ENCODE results near the gene HUWE1. TPM values are rescaled to one million over a fixed set of nuclear protein-coding genes. Genes with fewer than 3 reads are reported as not detected.

HUWE1 gene
- total RNA-seq, 1 donor, result 167 TPM

DNA sequence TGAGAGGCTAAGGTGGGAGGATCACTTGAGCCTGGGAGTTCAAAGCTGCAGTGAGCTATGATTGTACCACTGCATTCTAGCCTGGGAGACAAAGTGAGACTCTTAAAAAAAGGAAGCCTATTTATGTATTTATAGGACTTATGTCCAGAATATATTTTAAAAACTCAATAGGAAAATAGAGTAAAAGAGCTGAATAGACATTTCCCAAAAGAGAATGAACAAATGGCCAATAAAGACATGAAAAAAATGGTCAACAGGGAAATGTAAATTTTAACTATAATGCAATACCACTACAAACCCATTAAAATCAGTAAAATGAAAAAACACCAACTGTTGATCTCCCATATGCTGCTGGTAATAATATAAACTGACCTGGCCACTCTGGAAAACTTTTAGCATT, 115.0 kb downstream of the HUWE1 start:
- no peak overlapping the region for H3K4me3 ChIP-seq (ENCODE audit: low read depth, low read length)
- TF ChIP-seq, protein P1, sequence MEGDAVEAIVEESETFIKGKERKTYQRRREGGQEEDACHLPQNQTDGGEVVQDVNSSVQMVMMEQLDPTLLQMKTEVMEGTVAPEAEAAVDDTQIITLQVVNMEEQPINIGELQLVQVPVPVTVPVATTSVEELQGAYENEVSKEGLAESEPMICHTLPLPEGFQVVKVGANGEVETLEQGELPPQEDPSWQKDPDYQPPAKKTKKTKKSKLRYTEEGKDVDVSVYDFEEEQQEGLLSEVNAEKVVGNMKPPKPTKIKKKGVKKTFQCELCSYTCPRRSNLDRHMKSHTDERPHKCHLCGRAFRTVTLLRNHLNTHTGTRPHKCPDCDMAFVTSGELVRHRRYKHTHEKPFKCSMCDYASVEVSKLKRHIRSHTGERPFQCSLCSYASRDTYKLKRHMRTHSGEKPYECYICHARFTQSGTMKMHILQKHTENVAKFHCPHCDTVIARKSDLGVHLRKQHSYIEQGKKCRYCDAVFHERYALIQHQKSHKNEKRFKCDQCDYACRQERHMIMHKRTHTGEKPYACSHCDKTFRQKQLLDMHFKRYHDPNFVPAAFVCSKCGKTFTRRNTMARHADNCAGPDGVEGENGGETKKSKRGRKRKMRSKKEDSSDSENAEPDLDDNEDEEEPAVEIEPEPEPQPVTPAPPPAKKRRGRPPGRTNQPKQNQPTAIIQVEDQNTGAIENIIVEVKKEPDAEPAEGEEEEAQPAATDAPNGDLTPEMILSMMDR (IDR thresholded peaks at IDR 0.05; ENCODE audit: insufficient read depth, low read length), result no peak
- DNase-seq (ENCODE audit: low read depth), result no peak

DNA sequence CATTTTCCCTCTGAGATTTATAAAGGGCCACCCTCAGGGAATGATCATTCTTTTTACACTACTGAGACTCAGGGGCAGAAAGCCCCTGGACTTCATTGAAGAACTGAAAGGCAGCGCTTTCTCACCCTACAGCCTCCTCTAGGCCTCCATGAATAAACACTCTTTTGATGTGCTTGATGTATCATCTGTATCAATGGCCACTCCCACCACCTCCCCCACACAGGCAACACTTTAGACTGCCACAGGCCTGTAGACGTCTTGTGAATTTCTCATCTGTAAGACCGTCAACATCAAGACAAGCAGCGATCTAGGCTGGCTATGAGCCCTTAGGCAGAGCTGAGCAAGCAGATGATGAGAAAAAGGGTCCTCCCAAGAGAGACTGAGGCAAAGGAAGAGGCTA, 123.2 kb downstream of the HUWE1 start:
- DNase-seq (ENCODE audit: low read depth), result no peak
- H3K4me3 ChIP-seq (ENCODE audit: low read depth, low read length), result no peak overlapping the region
- TF ChIP-seq, protein P1 (IDR thresholded peaks at IDR 0.05; ENCODE audit: insufficient read depth, low read length), result no peak

DNA sequence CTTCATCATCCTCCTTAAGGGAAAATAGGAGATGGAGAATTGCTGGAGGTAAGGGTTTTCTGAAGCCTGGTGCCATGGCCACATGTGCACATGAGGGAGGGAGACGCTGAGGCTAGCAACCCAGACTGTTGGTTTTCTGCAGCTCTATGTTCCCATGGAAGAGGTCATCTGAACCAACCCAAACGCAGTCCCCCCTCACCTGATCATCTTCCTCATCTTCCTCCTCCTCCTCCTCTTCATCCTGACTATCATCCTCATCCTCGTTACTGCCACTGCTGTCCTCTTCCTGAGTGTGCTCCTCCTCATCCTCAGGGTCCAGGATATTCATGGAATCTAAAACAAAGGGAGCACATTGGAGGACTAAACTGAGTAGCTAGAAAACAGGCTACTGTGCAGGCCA, 124.6 kb downstream of the HUWE1 start:
- no peak overlapping the region for H3K4me3 ChIP-seq (ENCODE audit: low read depth, low read length)
- TF ChIP-seq, protein P1 (IDR thresholded peaks at IDR 0.05; ENCODE audit: insufficient read depth, low read length), result no peak
- DNase-seq (ENCODE audit: low read depth), result no peak

DNA sequence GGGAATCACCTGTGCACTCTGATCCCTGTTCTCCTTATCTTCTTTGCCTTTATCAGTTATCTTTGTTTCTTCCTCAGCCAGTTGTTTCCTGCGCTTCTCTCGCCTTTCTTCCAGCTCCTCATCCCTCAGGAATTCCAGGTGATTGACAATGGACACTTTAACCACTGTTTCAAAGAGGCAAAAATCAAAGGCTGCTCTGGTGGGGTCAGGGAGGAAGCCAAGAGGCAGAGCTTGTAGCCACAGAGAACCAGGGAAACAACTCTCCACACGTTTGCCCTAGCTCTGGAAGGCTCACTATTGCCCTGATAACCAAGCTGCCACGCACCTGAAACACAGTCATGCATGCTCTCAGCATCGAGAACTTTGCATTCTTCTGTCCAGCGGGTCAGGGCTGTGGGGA, 127.9 kb downstream of the HUWE1 start:
- TF ChIP-seq, protein P1 (IDR thresholded peaks at IDR 0.05; ENCODE audit: insufficient read depth, low read length), result no peak
- no peak for DNase-seq (ENCODE audit: low read depth)
- no peak overlapping the region for H3K4me3 ChIP-seq (ENCODE audit: low read depth, low read length)

DNA sequence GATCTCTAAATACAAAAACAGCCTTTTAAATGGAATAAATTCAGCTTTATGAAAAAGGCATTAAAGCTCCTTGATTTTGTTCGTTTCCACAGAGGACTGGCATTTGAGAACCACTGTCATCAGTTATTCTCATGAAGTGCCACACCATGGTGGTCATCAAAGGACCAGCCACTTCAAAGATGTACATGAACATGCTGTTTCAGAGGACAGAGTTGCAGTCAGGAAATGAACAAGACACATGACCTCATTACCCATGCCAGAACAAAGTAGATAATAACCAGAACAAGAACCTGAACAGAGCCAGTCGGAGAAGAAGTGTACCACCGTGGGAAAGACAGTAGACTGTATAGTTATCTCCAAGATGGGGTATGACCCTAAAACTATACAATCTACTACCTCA, 129.7 kb downstream of the HUWE1 start:
- DNase-seq (ENCODE audit: low read depth), result no peak
- TF ChIP-seq, protein P1 (IDR thresholded peaks at IDR 0.05; ENCODE audit: insufficient read depth, low read length), result no peak
- H3K4me3 ChIP-seq (ENCODE audit: low read depth, low read length), result no peak overlapping the region

DNA sequence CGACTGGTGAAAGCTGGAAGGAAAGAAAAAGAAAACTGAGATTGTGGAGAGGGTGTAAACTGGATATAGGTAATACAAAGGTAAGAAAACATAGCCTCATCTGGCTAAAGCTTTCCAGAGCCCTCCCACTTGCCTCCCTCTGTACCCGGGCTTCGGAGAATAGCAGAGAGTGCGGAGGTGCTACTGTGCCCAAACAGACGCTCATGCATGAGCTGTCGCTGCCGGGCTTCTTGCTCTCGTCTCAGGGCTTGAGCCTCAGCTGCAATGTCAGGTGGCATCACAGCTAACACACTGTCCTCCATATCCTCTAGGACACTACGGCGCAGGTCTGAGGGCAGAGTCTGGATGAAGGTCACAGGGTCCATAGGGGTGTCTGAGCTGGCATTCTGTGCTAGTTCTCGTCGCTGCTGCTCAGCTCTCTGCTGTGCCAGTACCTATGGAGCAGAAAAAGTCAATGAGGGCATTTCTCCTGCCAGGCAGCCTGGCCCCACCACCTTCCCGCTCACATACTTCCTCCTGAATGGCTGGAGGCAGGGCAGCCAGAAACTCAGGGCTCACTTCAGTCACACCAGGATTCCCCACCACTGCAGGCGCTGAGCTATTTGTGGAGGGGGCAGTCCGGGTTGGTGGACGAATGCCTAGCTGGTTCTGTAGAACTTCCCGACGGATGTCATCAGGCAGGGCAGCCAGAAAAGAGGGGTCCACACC, 135.6 kb downstream of the HUWE1 start:
- H3K4me3 ChIP-seq (ENCODE audit: low read depth, low read length), result no peak overlapping the region
- TF ChIP-seq, protein P1 (IDR thresholded peaks at IDR 0.05; ENCODE audit: insufficient read depth, low read length), result no peak
- no peak for DNase-seq (ENCODE audit: low read depth)

DNA sequence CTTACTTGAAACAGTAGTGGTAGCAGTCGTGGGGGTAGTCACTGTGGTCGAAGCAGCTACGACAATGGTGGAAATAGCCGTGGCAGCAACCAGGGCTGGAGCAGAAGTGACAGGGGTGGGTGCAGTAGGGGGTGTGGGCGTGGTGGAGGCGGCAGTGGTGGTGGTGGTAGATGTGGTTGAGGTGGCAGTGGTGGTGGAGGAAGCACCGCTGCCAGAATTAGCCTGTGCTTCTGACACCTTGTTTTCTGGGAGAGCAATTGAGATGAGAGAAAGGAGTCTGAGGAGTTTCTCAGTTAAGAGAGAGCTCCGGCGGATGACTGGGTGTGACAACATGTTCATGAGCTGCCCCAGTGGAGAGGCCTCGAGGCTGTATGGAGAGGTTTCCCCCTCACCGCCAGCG, 138.9 kb downstream of the HUWE1 start:
- no peak overlapping the region for H3K4me3 ChIP-seq (ENCODE audit: low read depth, low read length)
- TF ChIP-seq, protein P1 (IDR thresholded peaks at IDR 0.05; ENCODE audit: insufficient read depth, low read length), result no peak
- DNase-seq (ENCODE audit: low read depth), result no peak

All from fibroblast of the aortic adventitia (primary cell).